Tibial artery (tissue), 4 donors: Measurements from ENCODE around the gene SLC7A14.

Experiments
- DNase-seq, 2 donors: peaks; one replicate each; pipeline ENCODE4 v3.0.0-alpha.2; 2019
- H3K27ac ChIP-seq, 2 donors: fragments of 200-600 bp; sonication (generic) in 1 of 2; 1 replicate in 1 of 2; 2 replicates in 1 of 2; pipeline ENCODE4 v1.5.1; 2018 to 2019; ENCODE audit warnings: mild to moderate bottlenecking in 1 of 2
- H3K27me3 ChIP-seq, 2 donors: fragments of 200-600 bp; sonication (generic) in 1 of 2; one replicate each; pipeline versions ENCODE4 v1.5.1 to v1.6.0; 2016 to 2019
- H3K36me3 ChIP-seq, 3 donors: fragments of 200-600 bp; sonication (generic) in 2 of 3; one replicate each; pipeline ENCODE4 v1.5.1; 2016 to 2019; ENCODE audit warnings: mild to moderate bottlenecking in 2 of 3
- H3K4me1 ChIP-seq, 4 donors: fragments of 200-600 bp; sonication (generic) in 2 of 4; 1 replicate in 3 of 4; 2 replicates in 1 of 4; pipeline ENCODE4 v1.5.1; 2016 to 2019
- H3K4me3 ChIP-seq, 2 donors: fragments of 200-600 bp; sonication (generic) in 1 of 2; 1 replicate in 1 of 2; 2 replicates in 1 of 2; pipeline ENCODE4 v1.5.1; 2018 to 2019; ENCODE audit warnings: mild to moderate bottlenecking in 2 of 2
- H3K9me3 ChIP-seq, 3 donors: fragments of 200-600 bp; sonication (generic) in 1 of 3; one replicate each; pipeline ENCODE4 v1.5.1; 2016 to 2019
- intact Hi-C: fragments of 100-400 bp; cut with DNase I; formaldehyde crosslinking; loops from one replicate; pipeline ENCODE4 v1.15.0; 2023; ENCODE audit warnings: low total_unique reads
- TF ChIP-seq, protein P1 (sequence below), 2 experiments: fragments of 200-600 bp in 1 of 2; fragments of 450-650 bp in 1 of 2; IDR thresholded peaks; one replicate each; pipeline ENCODE4 v1.5.1; 2017 to 2019; ENCODE audit warnings: antibody characterized with exemption in 2 of 2, mild to moderate bottlenecking in 1 of 2, moderate library complexity in 1 of 2

Gene SLC7A14

DNA sequence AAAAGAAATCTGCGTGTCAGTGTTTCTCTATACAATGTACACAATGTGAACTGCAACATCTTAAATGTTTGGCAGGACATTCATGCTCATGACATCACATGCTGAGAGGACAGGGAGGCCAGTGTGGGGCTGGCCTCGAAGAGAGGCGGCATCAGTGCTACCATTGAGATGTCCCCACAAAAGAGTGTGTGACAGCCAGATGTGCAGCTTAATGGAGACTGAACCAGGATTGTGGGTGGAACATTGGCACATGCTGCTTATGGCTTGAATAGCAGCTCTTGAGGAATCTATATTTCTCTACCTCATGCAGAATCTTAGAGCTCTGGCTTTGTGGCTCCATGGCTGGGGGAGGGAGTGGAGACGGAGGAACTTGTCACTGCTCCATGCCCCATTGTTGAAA is 148.7 kb downstream of the SLC7A14 start:
- Histone ChIP-seq H3K4me1 (no peaks in the 10 kb centered on the region), H3K9me3 (no peaks in the 10 kb centered on the region), H3K27ac (no peak overlapping the region), H3K4me3 (no peak overlapping the region), H3K36me3 (peaks cover 0 to 27% (median 0%) of the 10 kb centered on the region in 3 donors), H3K27me3 (no peaks in the 10 kb centered on the region)
- TF ChIP-seq, protein P1, sequence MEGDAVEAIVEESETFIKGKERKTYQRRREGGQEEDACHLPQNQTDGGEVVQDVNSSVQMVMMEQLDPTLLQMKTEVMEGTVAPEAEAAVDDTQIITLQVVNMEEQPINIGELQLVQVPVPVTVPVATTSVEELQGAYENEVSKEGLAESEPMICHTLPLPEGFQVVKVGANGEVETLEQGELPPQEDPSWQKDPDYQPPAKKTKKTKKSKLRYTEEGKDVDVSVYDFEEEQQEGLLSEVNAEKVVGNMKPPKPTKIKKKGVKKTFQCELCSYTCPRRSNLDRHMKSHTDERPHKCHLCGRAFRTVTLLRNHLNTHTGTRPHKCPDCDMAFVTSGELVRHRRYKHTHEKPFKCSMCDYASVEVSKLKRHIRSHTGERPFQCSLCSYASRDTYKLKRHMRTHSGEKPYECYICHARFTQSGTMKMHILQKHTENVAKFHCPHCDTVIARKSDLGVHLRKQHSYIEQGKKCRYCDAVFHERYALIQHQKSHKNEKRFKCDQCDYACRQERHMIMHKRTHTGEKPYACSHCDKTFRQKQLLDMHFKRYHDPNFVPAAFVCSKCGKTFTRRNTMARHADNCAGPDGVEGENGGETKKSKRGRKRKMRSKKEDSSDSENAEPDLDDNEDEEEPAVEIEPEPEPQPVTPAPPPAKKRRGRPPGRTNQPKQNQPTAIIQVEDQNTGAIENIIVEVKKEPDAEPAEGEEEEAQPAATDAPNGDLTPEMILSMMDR (IDR thresholded peaks at IDR 0.05) = no peak
- intact Hi-C loops = no loop called here
- no peak for DNase-seq

DNA sequence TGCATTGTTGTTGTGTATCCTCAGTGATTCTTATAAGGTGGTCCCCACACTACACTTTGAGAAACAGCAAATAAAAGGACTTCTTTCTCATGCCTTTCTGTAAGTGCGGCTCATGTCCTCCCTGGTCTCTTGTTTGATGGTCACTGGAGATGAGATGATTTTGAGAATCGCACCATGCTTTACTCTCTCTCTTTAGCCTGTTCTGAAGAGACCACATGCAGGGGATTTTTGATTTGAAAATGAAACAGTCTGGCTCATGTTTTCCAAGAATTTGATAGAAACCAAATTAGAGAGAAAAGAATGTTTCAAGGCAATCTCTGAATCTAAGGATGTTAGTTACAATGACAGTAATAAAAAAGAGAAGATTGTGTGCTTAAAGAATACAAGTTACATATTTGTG is 149.2 kb downstream of the SLC7A14 start:
- intact Hi-C loops = no loop called here
- peaks cover 0 to 27% (median 0%) of the 10 kb centered on the region in 3 donors for H3K36me3 ChIP-seq
- H3K4me3 ChIP-seq = no peak overlapping the region
- DNase-seq = no peak
- no peaks in the 10 kb centered on the region for H3K9me3 ChIP-seq
- no peak overlapping the region for H3K27ac ChIP-seq
- H3K27me3 ChIP-seq = no peaks in the 10 kb centered on the region
- no peaks in the 10 kb centered on the region for H3K4me1 ChIP-seq
- TF ChIP-seq, protein P1 (IDR thresholded peaks at IDR 0.05) = no peak

DNA sequence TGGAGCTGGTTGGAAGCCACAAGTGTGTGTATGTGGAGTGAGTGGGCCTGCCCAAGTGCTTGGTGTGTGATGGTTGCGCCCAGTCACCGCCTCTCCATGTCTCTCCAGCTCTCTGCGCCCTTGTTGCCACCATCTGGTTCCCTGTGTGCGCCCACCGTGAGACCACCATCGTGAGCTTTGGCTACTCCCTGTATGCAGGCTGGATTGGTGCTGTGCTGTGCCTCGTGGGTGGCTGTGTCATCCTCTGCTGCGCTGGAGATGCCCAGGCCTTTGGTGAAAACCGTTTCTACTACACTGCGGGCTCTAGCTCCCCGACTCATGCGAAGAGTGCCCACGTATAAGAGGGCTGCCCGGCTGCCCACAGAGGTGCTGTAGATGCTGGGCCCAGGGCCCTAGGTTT is 153.5 kb downstream of the SLC7A14 start:
- Histone ChIP-seq H3K4me3 (no peak overlapping the region), H3K27me3 (no peaks in the 10 kb centered on the region), H3K27ac (no peak overlapping the region), H3K4me1 (no peaks in the 10 kb centered on the region), H3K36me3 (peaks cover 0 to 27% (median 0%) of the 10 kb centered on the region in 3 donors), H3K9me3 (no peaks in the 10 kb centered on the region)
- intact Hi-C loops = no loop called here
- DNase-seq = no peak
- TF ChIP-seq, protein P1 (IDR thresholded peaks at IDR 0.05) = no peak

DNA sequence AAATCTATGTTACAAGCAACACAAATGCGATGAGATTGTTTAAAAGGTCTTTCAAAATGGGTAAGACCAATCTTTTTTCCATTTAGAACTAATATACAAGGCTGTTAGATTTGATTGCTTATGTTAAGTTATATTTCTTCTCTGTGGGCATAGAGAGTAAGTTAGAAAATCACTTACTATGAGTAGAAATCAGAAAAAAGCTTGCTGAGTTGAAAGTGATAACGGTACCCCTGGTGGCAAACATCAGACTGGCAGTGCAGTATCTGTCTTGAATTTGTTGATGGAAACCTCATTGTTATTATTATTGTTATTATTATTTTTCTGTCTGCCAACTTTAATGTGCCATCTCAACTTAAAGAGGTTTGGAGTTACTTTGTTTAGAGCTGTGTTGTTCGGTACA is 154.8 kb downstream of the SLC7A14 start:
- TF ChIP-seq, protein P1 (IDR thresholded peaks at IDR 0.05) = no peak
- Histone ChIP-seq H3K4me3 (no peak overlapping the region), H3K27ac (no peak overlapping the region), H3K27me3 (no peaks in the 10 kb centered on the region), H3K9me3 (no peaks in the 10 kb centered on the region), H3K4me1 (no peaks in the 10 kb centered on the region), H3K36me3 (peaks cover 0 to 19% (median 0%) of the 10 kb centered on the region in 3 donors)
- no peak for DNase-seq
- intact Hi-C loops = no loop called here

DNA sequence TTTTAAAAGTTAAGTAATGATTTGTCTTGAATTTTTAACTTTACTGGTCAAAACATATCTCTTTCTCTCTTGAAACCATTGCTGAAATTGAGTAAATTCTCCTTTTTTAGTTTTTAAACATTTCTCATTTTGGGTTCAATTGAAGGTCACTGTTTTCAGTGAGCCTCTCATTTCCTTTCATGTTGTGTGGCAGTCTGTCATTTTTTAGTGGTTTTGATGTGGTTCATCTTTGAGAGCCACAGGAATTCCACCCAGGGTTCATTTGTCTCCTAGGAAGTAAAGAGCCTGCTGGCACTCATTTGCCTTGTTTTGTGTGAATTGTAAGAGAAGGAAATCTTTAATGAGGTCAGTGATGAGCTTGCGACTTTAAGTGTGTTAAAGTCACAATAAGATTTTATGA is 156.8 kb downstream of the SLC7A14 start:
- Histone ChIP-seq H3K4me1 (no peaks in the 10 kb centered on the region), H3K36me3 (peaks cover 0 to 5% (median 0%) of the 10 kb centered on the region in 3 donors), H3K27ac (no peak overlapping the region), H3K27me3 (no peaks in the 10 kb centered on the region), H3K9me3 (no peaks in the 10 kb centered on the region), H3K4me3 (no peak overlapping the region)
- no peak for DNase-seq
- intact Hi-C loops = no loop called here
- TF ChIP-seq, protein P1 (IDR thresholded peaks at IDR 0.05) = no peak

DNA sequence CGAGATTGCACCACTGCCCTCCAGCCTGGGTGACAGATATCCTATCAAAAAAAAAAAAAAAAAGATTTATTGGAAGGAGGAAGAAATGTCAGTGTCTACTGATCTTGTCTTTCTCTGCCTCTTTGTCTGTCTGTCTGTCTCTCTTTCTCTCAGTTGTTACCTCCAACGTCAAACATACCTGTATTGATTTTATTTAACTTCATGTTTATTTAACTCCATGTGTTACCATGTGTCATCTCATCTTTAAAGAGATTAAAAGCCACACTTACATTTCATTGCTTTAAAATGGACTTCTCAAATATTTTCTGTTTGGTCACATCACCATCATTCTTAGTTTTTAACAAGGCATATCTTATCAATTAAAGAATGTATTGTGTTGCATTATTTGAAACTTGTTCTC is 157.8 kb downstream of the SLC7A14 start:
- TF ChIP-seq, protein P1 (IDR thresholded peaks at IDR 0.05) = no peak

More for the DNA sequence above, 157.8 kb downstream of the SLC7A14 start:
- H3K36me3 ChIP-seq = peaks cover 0 to 8% (median 0%) of the 10 kb centered on the region in 3 donors
- H3K4me3 ChIP-seq = no peak overlapping the region
- no peak overlapping the region for H3K27ac ChIP-seq
- no peaks in the 10 kb centered on the region for H3K27me3 ChIP-seq
- intact Hi-C loops = no loop called here
- H3K9me3 ChIP-seq = no peaks in the 10 kb centered on the region
- H3K4me1 ChIP-seq = no peaks in the 10 kb centered on the region
- no peak for DNase-seq
